Measurements from ENCODE around the gene BEX4.
"Not testable (repeated sequence)": the region's sequence is repeated elsewhere in the genome, so short reads cannot be mapped to it uniquely, and the experiment has no call there.

Gene BEX4, protein sequence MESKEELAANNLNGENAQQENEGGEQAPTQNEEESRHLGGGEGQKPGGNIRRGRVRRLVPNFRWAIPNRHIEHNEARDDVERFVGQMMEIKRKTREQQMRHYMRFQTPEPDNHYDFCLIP
- 18.9 to 39.9 (median 27.5) reads per million in 17 experiments for total RNA-seq

DNA sequence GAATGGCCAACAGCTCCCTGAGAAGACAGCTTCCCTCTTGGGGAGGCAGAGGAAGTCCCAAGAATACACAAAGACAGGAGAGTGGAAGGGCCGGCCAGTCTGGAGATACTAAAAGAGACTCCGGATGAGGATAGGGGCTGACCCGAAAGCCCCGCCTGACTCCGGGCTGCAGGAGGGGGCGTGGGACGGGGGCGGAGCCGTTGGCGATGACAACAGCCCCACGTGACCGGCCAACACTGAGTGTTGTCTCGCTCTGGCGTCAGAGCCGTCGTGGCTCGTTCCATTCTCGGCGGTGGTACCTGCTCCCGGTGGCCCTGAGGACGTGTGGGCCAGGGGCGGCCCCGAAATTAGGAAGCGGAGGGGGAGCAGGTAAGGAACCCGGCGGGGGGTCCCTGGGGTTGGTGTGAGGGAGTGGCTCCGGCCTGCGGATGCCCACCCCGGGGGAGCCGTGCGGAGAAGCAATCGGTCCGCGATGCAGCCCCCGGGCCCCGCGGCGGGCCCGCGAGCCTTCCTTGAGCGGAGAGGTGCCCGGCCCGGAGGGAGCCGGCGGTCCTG, at the start of gene BEX4:
Gene BEX4 (plus strand): TSS at position 239 of the 555 bp plus-strand sequence. CDS start 1,046 bp downstream, outside the sequence.
- DNase-seq: peak; percentile 84 to 90 (median 86)

DNA sequence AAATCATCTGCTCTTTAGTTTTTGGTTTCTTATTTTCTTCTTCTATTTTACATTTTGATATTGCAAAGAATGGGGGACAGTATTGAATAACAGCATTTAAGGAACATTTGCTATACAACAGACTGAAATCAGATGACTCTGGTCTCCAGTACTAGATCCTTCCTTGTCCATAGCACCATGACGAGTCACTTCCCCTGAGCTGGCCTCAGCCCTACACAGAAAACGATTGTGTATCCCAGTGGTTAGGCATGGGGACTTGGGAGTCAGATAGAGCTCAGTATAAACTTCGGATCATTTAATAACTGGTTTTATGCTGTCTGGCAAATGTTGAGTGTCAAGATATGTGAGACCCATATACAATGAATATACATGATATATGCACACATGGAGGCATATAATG, 44.7 kb upstream of the BEX4 start:
- no peak for DNase-seq

DNA sequence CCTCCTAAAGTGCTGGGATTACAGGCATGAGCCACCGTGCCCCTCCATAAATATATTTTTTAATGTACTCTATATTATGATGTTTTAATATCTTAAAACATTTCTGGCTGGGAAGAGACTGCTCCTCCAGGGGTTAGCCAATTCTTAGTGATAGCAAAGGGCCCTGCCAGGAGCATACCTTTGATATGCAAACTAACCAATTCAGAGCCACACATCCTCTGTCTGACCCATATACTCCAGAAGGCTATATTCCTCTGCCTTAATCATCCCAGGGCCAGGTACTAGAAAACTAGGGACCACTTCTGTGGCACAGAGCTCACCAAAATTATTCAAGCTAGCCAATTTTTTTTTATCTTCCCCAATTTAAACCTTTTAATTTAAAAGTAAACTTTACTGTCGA, 43.6 kb upstream of the BEX4 start:
- no peak for DNase-seq

DNA sequence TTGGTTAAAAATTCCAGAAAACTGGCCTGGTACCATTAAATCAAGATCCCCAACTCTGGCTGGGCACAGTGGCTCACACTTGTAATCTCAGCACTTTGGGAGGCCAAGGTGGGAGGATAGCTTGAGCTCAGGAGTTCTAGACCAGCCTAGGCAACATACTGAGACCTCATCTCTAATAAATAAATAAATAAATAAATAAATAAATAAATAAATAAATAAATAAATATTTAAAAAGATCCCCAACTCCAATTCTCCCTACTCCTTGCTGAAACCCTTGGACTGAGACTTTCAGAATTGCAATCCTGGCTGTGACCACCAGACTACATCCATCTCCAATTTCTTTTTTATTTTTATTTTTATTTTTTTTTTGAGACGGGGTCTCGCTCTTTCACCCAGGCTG, 39.7 kb upstream of the BEX4 start:
- DNase-seq: not testable (repeated sequence)

DNA sequence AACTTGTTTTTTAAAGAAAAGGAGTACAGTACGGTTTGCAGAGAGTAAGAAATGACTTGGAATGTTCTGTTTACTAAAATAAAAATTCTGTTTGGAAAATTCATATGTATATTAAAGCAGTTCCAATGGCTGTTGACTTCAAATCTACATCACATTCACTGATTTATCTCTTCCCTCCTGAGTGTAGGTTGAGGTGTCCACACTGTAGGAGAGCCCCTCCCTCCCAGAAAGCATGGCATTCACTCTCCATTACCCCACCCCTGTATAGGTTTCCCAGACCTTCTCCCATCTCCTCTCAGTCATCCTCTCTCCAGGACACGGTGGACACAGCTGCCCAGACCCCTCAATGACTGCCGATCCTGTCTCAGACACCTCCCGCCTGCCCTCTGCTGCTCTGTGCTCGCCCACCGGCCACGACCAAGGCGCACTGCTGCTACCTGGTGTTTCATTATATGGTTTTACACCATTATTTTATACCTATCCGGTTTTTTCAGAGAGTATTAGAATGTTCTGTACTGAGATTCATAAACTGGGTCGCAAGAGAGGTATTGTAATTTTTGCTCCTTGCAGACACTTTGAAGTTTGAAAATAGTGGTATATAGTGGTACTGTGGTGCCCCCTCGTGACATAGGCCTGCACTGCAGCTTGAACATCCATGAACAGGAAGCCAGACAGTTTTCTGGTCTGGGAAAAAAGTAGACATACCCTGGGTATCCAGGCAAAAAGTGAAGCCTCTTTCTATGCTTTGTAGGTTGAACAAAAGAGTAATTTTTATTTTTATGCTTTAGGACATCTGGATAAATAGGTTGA, 38.8 kb upstream of the BEX4 start:
- peak; percentile 52 to 74 (median 62) for DNase-seq

DNA sequence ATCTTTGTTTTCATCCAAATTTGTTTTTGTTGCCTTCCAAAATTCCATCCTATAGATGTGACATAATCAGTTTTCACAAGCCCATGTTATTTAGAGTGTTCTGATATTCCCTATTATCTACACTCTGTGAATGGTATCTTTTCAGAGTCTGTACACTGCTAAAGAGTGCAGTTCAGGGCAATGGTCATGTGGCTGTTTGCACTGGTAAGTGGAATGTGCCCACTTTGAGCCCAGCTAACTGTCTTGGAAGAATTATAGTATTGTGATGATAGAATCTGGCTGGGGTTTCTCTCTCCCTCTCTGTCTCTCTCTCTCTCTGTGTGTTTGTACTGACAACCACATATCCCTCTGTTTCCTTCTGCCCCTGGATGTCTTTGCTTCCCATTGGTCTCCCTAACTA, 37.4 kb upstream of the BEX4 start:
- DNase-seq: no peak

DNA sequence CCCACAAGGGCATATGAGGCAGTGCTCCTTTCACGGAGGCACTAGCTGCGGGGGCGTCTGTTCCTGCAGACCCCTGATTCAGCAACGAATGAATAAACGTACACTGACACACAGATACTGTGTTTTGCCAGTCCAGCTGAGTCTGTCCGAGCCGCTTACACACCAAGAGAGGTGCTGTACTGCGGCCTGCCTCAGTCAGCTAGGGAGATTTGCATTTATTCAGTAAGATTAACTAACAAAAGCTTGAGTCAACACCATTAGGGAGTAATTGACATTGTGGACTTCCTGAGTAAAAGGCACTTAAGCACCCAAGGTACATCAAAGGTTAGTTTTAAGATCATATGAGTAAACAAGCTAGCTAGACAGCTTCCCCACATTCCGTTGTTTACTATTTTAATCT, 31.0 kb upstream of the BEX4 start:
- no peak for DNase-seq

DNA sequence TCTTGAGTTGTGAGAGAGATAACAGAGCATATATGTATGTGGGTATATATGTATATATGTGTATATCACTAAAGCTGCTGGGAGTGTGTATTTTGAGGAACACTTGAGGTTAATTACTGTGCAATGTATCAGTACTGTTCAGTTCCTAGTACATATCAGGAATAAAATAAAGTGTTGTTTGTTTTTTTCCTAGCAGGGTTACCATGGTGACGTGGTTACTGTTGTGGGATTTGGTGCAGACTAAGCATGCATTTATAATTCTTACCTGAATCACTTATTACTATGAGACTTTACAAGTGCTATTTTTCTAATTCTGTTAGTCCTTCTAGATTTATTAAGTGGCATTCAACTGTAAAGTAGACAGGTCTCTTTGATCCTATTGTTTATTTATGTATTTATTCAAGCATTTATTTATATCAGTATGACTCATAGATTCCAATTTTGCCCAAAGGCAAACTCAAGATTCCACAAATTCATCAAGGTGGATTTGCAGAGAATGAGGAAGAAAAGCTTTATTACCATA, 26.9 kb upstream of the BEX4 start:
- DNase-seq: no peak

DNA sequence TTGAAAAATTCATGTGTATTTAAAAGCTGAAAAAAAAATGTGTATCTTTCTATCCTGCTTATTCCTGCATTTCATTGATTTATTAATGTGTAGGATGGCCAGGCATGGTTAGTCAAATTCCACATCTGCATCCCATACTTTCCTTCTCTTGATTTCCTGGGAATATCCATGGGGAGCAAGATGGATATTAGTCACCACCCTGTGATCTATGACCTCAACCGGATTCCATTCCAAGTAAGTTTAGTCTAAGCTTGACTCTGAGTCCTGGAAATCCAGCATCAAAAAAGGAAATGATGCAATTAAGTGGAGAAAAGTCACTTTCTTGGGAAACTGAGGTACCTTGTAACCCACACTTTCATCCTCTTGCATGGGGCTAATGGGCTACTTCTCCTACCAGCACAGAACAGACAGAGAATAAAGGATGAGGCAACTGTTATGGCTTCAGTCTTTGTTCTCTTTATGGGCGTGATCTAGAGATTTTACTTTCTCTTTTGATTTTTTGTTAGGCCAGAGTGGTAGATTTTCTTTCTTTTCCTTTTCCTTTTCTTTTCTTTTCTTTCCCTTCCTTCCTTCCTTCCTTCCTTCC, 17.1 kb upstream of the BEX4 start:
- DNase-seq: no peak

DNA sequence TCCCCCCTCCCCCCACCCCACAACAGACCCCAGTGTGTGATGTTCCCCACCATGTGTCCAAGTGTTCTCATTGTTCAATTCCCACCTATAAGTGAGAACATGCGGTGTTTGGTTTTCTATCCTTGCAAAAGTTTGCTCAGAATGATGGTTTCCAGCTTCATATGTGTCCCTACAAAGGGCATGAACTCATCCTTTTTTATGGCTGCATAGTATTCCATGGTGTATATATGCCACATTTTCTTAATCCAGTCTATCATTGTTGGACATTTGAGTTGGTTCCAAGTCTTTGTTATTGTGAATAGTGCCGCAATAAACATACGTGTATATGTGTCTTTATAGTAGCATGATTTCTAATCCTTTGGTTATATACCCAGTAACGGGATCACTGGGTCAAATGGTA, 16.2 kb upstream of the BEX4 start:
- DNase-seq: not testable (repeated sequence)

DNA sequence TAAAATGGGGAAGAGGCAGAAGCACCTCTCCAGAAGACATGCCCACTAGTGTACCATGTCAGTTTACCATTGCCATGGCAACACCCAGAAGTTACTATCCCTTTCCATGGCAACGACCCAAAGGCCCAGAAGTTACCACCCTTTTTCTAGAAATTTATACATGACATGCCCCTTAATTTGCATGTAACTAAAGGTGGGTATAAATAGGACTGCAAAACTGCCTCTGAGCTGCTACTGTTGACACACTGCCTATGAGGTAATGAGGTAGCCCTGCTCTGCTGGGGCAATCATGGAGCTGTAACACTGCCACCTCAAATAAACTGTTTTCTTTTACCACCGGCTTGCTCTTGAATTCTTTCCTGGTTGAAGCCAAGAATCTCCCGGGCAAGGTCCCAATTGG, 13.9 kb upstream of the BEX4 start:
- no peak for DNase-seq

DNA sequence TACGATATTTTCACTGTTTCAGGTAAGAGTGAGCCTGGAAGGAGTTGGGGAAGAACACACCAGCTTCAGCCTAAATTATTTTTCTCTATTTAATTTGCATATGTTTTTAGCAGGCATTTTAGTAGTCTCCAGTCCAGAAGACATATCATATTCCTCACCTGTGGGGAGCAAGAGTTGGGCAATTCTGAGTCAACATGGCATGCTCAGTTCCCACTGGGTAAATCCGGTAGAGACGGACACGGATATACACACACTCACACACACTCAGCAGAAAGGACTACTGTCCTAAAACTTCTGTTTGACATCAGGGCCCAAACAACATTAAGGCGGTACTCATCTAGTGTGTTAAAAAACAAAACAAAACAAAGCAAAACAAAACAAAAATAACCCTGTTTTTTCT, 4.9 kb upstream of the BEX4 start:
- no peak for DNase-seq

DNA sequence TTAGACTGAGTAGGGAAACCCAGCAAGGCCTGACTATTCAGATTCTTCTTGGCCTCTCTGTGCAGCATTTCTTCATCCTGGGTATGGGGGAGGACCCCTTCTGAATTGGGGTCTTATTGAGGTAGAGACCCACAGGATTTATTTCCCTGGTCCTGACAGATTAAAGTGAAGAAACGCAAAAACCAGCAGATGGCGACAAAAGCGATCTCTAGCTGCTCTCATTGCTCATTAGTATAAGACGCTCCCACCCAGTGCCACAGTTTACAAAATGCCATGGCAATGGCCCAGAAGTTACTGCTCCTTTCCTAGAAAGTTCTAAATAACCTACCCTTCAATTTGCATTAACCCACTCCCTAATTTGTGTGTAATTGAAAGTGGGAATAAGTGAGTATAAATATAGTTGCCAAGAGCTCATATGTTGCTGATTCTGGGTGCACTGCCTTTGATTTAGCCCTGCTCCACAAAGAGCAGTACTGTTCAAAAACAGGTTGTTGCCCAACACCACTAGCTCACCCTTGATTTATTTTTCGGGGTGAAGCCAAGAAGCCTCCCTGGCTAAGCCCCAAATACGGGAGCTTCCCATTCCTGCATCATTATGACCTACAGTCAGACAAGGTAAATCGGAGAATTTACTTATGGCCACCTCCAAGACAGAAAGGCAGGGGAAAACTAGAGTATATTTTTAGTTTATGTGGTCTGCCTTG, 3.7 kb upstream of the BEX4 start:
- peak; percentile 57 to 69 (median 62) for DNase-seq

DNA sequence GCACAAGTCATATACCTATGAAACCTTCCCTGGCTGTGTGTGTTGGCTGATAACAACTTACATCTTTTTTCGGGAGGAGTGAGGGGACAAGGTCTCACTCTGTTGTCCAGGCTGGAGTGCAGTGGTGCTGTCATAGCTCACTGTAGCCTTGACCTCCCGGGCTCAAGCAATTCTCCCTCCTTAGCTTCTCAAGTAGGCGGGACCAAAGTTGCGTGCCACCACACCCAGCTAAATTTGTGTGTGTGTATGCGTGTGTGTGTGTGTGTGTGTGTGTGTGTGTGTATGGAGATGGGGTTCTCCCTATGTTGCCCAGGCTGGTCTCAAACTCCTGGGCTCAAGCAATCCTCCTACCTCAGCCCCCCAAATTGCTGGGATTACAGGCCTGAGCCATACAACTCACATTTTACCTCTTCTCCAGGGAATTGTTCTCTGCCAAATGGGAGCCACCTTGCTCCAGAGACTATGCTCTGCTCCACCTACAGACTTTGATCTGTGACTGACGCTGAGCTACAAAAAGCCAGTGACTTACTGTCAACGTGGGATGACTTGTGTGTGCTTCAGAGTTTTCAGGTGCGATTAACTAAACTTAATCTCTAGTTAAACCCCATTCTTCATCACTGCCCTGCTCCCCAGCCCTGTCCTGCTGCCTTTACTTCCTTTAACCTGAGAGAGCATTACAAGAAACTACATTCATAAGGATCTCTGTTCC, 2.0 kb upstream of the BEX4 start:
- DNase-seq: no peak

DNA sequence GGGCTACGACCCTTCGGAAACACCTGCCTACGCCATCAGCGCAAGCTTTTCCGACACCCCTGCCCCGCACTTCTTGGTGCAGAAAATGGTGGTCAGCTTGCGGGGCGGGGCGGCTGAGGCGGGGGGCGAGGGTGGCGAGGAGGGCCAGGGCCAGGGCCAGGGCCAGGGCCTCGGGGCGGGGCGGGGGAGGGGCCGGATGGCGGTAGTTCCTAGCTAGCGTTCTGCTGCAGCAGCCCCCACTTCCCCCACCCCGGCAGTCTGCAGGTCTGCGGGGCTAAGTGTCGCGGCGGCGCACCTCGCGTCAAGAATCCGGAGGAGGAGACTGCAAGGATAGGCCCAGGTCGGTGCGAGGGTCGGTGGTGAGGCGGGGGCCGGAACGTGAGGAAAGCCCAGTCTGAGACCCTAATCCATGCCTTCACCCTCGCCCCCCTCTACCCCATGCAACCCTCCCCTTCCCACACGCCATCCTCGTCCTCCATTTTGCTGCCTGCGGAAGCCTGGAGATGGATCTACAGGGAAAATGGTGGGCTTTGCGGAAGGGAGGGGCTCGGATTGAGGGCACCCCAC, 600 bp downstream of the BEX4 start:
- peak; percentile 3 to 29 (median 13) for DNase-seq

DNA sequence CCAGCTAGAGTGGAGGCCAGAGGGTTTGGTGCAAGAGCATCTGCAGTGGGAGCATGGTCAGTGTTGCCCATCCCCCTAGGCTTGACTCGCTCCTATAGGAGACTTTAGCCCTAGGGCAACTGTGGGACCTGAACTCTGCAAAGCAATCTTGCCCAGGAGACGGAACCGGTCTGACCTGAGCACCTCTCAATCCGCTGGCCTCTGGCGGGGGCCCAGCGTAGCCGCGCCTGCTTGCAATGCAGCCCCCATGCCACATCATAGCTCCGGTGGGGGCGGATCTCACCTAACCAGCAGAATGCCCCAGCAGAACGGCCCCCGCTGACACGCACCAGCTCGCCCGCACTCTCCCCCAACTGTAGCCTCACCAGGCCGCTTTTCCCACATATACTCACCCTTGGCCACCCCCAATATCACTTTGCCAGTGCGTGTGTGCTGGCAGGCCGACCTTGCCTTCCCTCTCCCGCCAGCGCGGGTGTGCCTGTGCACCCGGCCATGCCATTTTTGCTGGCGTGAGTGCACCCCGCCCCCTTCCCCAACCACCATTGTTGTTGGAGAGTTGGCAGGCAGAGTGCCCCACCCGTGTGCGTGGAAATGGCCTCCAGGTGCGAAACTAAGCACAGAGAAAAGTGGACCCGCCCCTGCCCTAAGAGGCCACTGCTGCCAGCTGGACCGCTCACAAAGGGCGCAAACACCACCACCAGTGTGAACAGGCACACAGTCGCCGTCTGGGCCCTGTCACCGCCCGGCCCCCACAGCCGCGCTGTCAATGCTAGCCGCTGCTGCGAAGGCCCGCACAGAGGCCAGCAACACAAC, 5.8 kb downstream of the BEX4 start:
- no peak for DNase-seq

DNA sequence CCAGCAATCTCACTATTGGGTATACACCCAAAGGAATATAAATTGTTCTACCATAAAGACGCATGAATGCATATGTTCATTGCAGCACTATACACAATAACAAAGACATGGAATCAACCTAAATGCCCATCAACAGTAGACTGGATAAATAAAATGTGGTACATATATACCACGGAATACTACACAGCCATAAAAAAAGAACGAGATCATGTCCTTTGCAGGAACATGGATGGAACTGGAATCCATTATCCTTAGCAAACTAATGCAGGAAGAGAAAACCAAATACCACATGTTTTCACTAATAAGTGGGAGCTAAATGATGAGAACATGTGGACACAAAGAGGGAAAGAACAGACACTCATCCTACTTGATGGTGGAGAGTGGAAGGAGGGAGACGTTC, 11.0 kb downstream of the BEX4 start:
- not testable (repeated sequence) for DNase-seq

DNA sequence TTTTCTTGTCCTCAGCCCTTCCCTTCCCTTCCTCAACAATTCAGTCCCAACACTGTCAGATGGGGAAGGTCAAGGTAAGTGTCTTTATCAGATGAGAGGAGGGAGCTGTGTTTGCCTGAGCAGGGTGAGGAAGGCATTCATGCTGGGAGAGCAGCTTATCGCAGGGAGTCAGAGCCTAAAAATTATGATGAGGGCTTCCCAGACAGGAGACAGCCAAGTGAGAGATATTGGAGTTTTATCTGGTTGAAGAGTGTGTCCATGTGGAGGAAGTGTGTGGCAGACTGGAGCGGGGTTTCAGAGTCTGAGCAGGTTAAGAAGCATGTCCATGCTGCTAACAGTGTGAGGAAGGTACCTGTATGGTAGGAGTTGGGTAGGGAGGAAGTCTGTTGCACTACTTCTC, 18.4 kb downstream of the BEX4 start:
- DNase-seq: no peak

DNA sequence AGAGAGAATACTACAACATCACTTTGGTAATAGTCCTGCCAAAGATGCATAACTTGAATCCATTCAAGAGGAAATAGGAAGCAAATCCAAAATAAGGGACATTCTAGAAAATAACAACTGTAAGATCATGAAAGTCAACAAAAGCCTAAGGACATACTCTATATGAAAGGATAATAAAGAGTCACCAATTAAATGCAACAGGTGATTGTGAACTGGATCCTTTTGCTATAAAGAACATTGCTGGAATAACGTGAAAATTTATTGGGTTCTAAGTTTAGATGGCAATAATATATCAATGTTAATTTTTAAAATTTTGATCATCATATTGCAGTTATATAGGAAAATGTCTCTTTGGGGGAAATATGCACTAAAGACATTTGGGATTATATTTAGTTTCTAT, 20.0 kb downstream of the BEX4 start:
- no peak for DNase-seq

DNA sequence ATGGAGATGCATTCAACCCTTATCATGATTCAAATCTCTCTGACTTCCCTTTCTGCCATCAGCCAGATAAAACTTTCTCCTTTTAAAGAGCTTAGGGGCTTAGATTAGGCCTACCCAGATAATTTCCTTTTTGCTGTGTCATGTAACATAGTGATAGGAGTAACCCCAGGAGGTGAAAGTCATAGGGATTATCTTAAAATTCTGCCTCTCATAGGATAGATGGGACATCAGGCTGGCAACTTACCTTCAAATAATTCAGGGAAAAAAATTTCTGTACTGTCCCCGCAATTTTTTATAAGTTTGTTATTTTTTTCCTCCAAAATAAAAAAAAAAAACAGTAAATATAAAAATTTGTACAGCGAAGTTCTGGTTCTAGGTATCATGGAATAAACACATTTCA, 20.7 kb downstream of the BEX4 start:
- not testable (repeated sequence) for DNase-seq

DNA sequence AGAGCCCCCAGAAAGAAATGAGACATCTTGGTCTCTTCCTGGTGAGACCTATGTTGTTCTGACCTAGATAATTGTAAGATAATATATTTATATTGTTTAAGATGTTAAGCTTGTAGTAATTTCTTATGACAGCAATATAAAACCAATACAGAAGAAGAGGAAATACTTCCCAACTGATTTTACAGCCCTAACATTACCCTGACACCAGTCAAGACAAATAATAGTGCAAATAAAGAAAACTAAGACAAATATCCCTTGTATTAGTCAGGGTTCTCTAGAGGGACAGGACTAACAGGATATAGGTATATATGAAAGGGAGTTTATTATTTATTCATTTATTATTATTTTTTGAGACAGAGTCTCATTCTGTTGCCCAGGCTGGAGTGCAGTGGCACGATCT, 21.4 kb downstream of the BEX4 start:
- no peak for DNase-seq
